HFFc6 (cell line): Measurements from ENCODE around the gene SART1. TPM values are rescaled to one million over a fixed set of nuclear protein-coding genes. Genes with fewer than 3 reads are reported as not detected.

ENCODE experiments used
- DNase-seq: peaks from one replicate; pipeline ENCODE4 v3.0.0-alpha.2; 2018
- H3K27ac Mint-ChIP-seq: 2 replicates; pipeline ENCODE4 v1.8.0; 2020; ENCODE audit warnings: mild to moderate bottlenecking, mixed read lengths
- H3K27me3 Mint-ChIP-seq: 2 replicates; pipeline ENCODE4 v1.8.0; 2021; ENCODE audit warnings: mild to moderate bottlenecking, moderate library complexity, mixed read lengths; ENCODE audit not compliant: insufficient read depth
- H3K36me3 Mint-ChIP-seq: 2 replicates; pipeline ENCODE4 v1.8.0; 2021; ENCODE audit warnings: low read depth, mixed read lengths
- H3K4me1 Mint-ChIP-seq: 2 replicates; pipeline ENCODE4 v1.8.0; 2020; ENCODE audit warnings: low read depth, mixed read lengths
- H3K4me3 Mint-ChIP-seq: 2 replicates; pipeline ENCODE4 v1.8.0; 2020; ENCODE audit warnings: mild to moderate bottlenecking, moderate library complexity, mixed read lengths
- H3K9me3 Mint-ChIP-seq: 2 replicates; pipeline ENCODE4 v1.8.0; 2020; ENCODE audit warnings: mild to moderate bottlenecking, mixed read lengths
- total RNA-seq, 6 experiments: library from RNA; stranded (reverse); fragmentation: NEBNext Ultra II Directional; extraction: Animal tissue kit (Norgen Biotek cat#: 25700); gene quantifications; 2 replicates in 1 of 6; 3 replicates in 5 of 6; pipeline ENCODE4 v1.2.3, GENCODE V29; 2021
- TF ChIP-seq, protein P1 (sequence below): fragments of 200-600 bp; sonication (generic); IDR thresholded peaks from 2 replicates; pipeline ENCODE4 v1.5.0; 2021; ENCODE audit warnings: antibody characterized with exemption, mild to moderate bottlenecking

The SART1 gene
- total RNA-seq, 6 experiments from 2014 or later = 51.7 to 69.3 (median 61.0) TPM

DNA sequence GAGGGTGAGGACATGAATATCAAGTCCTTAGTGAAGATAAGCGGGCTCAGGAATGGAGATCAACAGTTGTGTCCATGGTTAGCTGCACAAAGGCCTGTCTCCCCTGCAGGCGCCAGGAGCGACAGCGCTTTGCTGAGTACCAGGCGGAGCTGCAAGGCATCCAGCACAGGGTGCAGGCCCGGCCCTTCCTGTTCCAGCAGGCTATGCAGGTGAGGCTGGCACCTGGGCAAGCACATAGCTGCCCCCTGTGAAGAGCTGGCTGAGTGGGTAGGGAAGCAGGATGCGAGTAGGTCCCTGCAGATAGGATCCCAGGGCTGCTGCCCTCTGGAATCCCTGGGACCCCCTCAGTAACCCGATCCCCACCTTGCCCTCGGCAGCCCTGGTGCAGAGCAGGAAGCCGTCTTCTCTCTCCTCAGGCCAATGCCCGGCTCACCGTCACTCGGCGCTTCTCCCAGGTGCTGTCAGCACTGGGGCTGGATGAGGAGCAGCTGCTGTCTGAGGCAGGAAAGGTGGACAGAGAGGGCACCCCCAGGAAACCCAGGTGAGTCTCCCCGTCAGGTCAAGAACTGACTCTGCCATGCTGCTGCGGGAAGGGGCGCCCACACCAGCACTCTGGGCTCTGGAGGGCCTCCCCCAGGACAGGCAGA, 2.6 kb upstream of the SART1 start:
- TF ChIP-seq, protein P1, sequence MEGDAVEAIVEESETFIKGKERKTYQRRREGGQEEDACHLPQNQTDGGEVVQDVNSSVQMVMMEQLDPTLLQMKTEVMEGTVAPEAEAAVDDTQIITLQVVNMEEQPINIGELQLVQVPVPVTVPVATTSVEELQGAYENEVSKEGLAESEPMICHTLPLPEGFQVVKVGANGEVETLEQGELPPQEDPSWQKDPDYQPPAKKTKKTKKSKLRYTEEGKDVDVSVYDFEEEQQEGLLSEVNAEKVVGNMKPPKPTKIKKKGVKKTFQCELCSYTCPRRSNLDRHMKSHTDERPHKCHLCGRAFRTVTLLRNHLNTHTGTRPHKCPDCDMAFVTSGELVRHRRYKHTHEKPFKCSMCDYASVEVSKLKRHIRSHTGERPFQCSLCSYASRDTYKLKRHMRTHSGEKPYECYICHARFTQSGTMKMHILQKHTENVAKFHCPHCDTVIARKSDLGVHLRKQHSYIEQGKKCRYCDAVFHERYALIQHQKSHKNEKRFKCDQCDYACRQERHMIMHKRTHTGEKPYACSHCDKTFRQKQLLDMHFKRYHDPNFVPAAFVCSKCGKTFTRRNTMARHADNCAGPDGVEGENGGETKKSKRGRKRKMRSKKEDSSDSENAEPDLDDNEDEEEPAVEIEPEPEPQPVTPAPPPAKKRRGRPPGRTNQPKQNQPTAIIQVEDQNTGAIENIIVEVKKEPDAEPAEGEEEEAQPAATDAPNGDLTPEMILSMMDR = no peak
- H3K27me3 Mint-ChIP-seq = no peaks in the 10 kb centered on the region
- DNase-seq = no peak
- H3K9me3 Mint-ChIP-seq = no peaks in the 10 kb centered on the region
- no peak overlapping the region for H3K27ac Mint-ChIP-seq
- peaks cover 5% of the 10 kb centered on the region for H3K36me3 Mint-ChIP-seq
- H3K4me3 Mint-ChIP-seq = no peak overlapping the region
- H3K4me1 Mint-ChIP-seq = peaks cover 24% of the 10 kb centered on the region

DNA sequence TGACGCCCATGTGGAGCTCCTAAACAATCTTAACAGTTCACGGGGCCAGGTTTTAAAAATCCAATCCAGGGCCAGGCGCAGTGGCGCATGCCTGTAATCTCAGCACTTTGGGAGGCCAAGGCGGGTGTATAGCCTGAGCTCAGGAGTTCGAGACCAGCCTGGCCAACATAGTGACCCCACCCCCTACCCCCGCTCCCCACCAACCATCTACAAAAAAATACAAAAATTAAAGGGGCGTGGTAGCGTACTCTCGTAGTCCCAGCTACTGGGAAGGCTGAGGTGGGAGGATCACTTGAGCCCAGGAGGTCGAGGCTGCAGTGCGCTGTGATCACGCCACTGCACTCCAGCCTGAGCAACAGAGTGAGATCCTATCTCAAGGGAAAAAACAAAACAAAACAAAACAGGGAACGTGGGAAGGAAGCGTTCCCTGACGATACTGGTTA, 689 bp upstream of the SART1 start:
- Mint-ChIP-seq H3K9me3 (no peaks in the 10 kb centered on the region), H3K4me3 (peak overlapping the region; percentile 89), H3K27me3 (peaks cover under 1% of the 10 kb centered on the region; the same call in 1 of the 2 replicates), H3K36me3 (peaks cover 8% of the 10 kb centered on the region), H3K4me1 (peaks cover 25% of the 10 kb centered on the region), H3K27ac (peak overlapping the region; percentile 98)
- TF ChIP-seq, protein P1 = no peak
- no peak for DNase-seq

DNA sequence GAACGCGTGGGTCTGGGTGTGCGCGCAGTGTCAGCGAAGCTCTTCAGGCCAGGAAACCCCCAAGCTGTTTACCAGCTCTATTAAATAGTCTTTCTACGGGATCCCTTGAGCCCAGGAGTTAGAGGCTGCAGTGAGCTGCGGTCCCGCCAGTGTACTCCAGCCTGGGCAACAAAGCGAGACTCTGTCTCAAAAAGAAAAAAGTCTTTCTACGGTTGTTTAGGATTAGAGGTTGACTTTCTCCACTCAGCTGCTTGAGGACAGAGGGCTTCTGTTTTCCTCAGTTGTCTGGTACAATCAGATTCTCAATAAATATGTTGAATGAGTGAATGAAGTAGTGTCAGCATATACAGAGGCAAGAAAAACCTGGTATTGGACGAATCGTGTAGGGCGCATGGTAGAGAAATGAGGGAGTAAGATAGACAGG, 619 bp downstream of the SART1 start:
- Mint-ChIP-seq H3K27ac (peak overlapping the region; percentile 63), H3K4me1 (peaks cover 25% of the 10 kb centered on the region), H3K27me3 (peaks cover 2% of the 10 kb centered on the region; the same call in 1 of the 2 replicates), H3K36me3 (peaks cover 9% of the 10 kb centered on the region), H3K4me3 (peak overlapping the region; percentile 89), H3K9me3 (no peaks in the 10 kb centered on the region)
- no peak for DNase-seq
- TF ChIP-seq, protein P1 = no peak

DNA sequence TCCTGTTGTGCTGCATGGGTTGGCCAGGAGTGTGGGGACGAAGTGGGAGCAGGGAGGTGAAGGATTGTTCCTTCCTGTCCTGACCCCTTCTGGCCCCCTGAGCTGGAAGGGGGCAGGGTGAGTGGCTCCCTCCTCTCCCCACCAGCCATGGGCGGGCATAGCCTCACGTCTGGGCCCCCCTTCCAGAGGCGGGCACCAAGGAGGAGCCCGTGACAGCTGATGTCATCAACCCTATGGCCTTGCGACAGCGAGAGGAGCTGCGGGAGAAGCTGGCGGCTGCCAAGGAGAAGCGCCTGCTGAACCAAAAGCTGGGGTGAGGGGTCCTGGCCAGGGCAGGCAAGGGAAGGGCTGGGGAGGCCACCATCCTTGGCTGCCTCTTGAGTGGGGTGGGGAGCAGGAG, 3.4 kb downstream of the SART1 start:
- no peaks in the 10 kb centered on the region for H3K9me3 Mint-ChIP-seq
- DNase-seq = no peak

DNA sequence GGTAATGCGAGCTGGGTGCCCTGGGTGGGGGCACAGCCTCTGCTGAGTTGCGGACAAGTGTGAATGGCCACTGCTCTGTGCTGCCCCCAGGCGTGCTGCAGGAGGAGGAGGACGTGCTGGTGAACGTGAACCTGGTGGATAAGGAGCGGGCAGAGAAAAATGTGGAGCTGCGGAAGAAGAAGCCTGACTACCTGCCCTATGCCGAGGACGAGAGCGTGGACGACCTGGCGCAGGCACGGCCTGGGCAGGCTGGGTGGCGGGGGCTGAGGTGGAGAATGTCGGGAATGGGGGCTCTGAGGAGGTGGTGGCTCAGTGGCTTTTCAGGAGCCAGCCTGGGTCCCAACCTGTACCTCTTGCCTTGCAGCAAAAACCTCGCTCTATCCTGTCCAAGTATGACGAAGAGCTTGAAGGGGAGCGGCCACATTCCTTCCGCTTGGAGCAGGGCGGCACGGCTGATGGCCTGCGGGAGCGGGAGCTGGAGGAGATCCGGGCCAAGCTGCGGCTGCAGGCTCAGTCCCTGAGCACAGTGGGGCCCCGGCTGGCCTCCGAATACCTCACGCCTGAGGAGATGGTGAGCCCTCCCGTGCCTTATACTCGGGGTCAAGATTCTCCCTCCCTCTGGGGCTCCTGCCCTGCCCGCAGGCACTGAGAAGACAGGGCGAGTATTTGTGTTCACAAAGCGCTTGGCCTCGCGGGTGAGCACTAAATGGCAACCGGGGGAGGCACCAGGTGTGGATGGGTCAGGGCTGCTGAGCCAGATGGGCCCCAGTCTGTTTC, 4.6 kb downstream of the SART1 start:
- Mint-ChIP-seq H3K27ac (peak overlapping the region; percentile 65; the same call in 1 of the 2 replicates), H3K9me3 (no peaks in the 10 kb centered on the region), H3K4me3 (no peak overlapping the region), H3K4me1 (peaks cover 22% of the 10 kb centered on the region), H3K27me3 (peaks cover 2% of the 10 kb centered on the region), H3K36me3 (peaks cover 27% of the 10 kb centered on the region)
- DNase-seq = no peak
- TF ChIP-seq, protein P1 = no peak

More for the DNA sequence above, 3.4 kb downstream of the SART1 start:
- Mint-ChIP-seq H3K4me1 (peaks cover 25% of the 10 kb centered on the region), H3K4me3 (no peak overlapping the region), H3K27ac (no peak overlapping the region), H3K36me3 (peaks cover 21% of the 10 kb centered on the region), H3K27me3 (peaks cover 2% of the 10 kb centered on the region)
- TF ChIP-seq, protein P1 = no peak
